Progenitor cell of endocrine pancreas (in vitro differentiated cells): ENCODE data around the gene PPP2R3B. TPM values are rescaled to one million over a fixed set of nuclear protein-coding genes. Genes with fewer than 3 reads are reported as not detected.

Source experiments
- DNase-seq: peaks from one replicate; pipeline ENCODE4 v3.0.0; 2021; ENCODE audit warnings: low spot score; ENCODE audit not compliant: unreplicated experiment
- H3K27ac Mint-ChIP-seq: 2 replicates; pipeline ENCODE4 v1.8.0; 2021; ENCODE audit warnings: mild to moderate bottlenecking, moderate library complexity, mixed read lengths
- H3K27me3 Mint-ChIP-seq: 2 replicates; pipeline ENCODE4 v1.8.0; 2021; ENCODE audit warnings: mixed read lengths
- H3K36me3 Mint-ChIP-seq: 2 replicates; pipeline ENCODE4 v1.8.0; 2022; ENCODE audit warnings: mixed read lengths; ENCODE audit not compliant: insufficient read depth
- H3K4me1 Mint-ChIP-seq: 2 replicates; pipeline ENCODE4 v1.8.0; 2021; ENCODE audit warnings: low read depth, mixed read lengths
- H3K4me3 Mint-ChIP-seq: 2 replicates; pipeline ENCODE4 v1.8.0; 2021; ENCODE audit warnings: low read depth, mild to moderate bottlenecking, moderate library complexity, mixed read lengths
- H3K9me3 Mint-ChIP-seq: 2 replicates; pipeline ENCODE4 v1.8.0; 2021; ENCODE audit warnings: low read depth, mixed read lengths
- total RNA-seq: library from RNA; stranded (reverse); gene quantifications from 2 replicates; pipeline ENCODE4 v1.2.1, GENCODE V29; 2021
- TF ChIP-seq, protein P1 (sequence below): fragments of 200-600 bp; sonication (generic); IDR thresholded peaks from one replicate; pipeline ENCODE4 v1.5.0; 2021; ENCODE audit warnings: antibody characterized with exemption, mild to moderate bottlenecking; ENCODE audit not compliant: unreplicated experiment

PPP2R3B gene
- total RNA-seq, 1 donor from 2014 or later, result 72.6 TPM

- DNase-seq, result no peak
- Mint-ChIP-seq H3K9me3 (peaks cover 10% of the 10 kb centered on the region), H3K27me3 (no peaks in the 10 kb centered on the region)
These were observed 45.9 kb downstream of the PPP2R3B start for GRCh38 chrX:340641-341423.

GRCh38 chrX:340121-340520, 46.6 kb downstream of the PPP2R3B start:
- TF ChIP-seq, protein P1, sequence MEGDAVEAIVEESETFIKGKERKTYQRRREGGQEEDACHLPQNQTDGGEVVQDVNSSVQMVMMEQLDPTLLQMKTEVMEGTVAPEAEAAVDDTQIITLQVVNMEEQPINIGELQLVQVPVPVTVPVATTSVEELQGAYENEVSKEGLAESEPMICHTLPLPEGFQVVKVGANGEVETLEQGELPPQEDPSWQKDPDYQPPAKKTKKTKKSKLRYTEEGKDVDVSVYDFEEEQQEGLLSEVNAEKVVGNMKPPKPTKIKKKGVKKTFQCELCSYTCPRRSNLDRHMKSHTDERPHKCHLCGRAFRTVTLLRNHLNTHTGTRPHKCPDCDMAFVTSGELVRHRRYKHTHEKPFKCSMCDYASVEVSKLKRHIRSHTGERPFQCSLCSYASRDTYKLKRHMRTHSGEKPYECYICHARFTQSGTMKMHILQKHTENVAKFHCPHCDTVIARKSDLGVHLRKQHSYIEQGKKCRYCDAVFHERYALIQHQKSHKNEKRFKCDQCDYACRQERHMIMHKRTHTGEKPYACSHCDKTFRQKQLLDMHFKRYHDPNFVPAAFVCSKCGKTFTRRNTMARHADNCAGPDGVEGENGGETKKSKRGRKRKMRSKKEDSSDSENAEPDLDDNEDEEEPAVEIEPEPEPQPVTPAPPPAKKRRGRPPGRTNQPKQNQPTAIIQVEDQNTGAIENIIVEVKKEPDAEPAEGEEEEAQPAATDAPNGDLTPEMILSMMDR, result no peak
- Mint-ChIP-seq H3K27me3 (no peaks in the 10 kb centered on the region), H3K27ac (no peak overlapping the region), H3K4me1 (no peaks in the 10 kb centered on the region), H3K4me3 (no peak overlapping the region), H3K36me3 (peaks cover 49% of the 10 kb centered on the region), H3K9me3 (peaks cover 10% of the 10 kb centered on the region)
- no peak for DNase-seq

More at GRCh38 chrX:340641-341423, 45.9 kb downstream of the PPP2R3B start:
- no peak overlapping the region for H3K4me3 Mint-ChIP-seq
- peak overlapping the region; percentile 88 for H3K27ac Mint-ChIP-seq
- peaks cover 46% of the 10 kb centered on the region for H3K36me3 Mint-ChIP-seq
- no peaks in the 10 kb centered on the region for H3K4me1 Mint-ChIP-seq
- TF ChIP-seq, protein P1, result no peak

GRCh38 chrX:338836-339400, 47.8 kb downstream of the PPP2R3B start:
- H3K27me3 Mint-ChIP-seq, result no peaks in the 10 kb centered on the region
- H3K36me3 Mint-ChIP-seq, result peaks cover 43% of the 10 kb centered on the region
- H3K9me3 Mint-ChIP-seq, result peaks cover 10% of the 10 kb centered on the region
- TF ChIP-seq, protein P1, result no peak
- no peaks in the 10 kb centered on the region for H3K4me1 Mint-ChIP-seq
- peak overlapping the region; percentile 41 for H3K27ac Mint-ChIP-seq
- DNase-seq, result no peak
- H3K4me3 Mint-ChIP-seq, result no peak overlapping the region

- Mint-ChIP-seq H3K27ac (peak overlapping the region; percentile 41), H3K4me1 (no peaks in the 10 kb centered on the region), H3K27me3 (no peaks in the 10 kb centered on the region), H3K4me3 (no peak overlapping the region), H3K36me3 (peaks cover 43% of the 10 kb centered on the region), H3K9me3 (peaks cover 10% of the 10 kb centered on the region)
- no peak for DNase-seq
- TF ChIP-seq, protein P1, result no peak
These were observed 48.3 kb downstream of the PPP2R3B start for GRCh38 chrX:338281-338835.

- H3K9me3 Mint-ChIP-seq, result peaks cover 10% of the 10 kb centered on the region
- TF ChIP-seq, protein P1, result no peak
- no peaks in the 10 kb centered on the region for H3K27me3 Mint-ChIP-seq
- H3K36me3 Mint-ChIP-seq, result peaks cover 45% of the 10 kb centered on the region
- peak overlapping the region; percentile 82 for H3K27ac Mint-ChIP-seq
- no peaks in the 10 kb centered on the region for H3K4me1 Mint-ChIP-seq
- no peak overlapping the region for H3K4me3 Mint-ChIP-seq
- DNase-seq, result no peak
These were observed 49.3 kb downstream of the PPP2R3B start for GRCh38 chrX:337331-337831.
